ENCODE data around the gene PLEKHA3. TPM values are rescaled to one million over a fixed set of nuclear protein-coding genes. Genes with fewer than 3 reads are reported as not detected.

PLEKHA3 gene
- total RNA-seq, 2 donors from 2014 or later: 19.3 to 26.1 TPM

DNA sequence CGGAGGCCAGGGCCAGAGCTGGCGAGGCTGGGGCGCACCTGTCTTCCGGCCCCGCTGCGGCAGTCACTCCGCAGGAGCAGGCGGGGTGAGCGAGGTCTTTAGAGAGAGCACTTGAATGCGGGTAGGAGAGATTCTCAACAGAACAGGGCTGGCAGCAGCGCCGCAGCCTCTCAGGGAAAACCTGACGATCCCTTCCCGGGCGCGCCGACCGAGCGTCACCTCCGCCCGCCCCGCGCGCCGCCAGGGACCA, 29.8 kb upstream of the PLEKHA3 start:
- Histone ChIP-seq H3K9ac (ENCODE audit: low read depth in 2 of 2, low read length in 2 of 2) (peak overlapping the region; percentile 85 to 95), H3K4me1 (peaks cover 5% of the 10 kb centered on the region), H3K27me3 (no peaks in the 10 kb centered on the region), H3K27ac (peak overlapping the region; percentile 99), H3K4me3 (peak overlapping the region; percentile 89), H3K9me3 (no peaks in the 10 kb centered on the region), H3K36me3 (no peaks in the 10 kb centered on the region)
- intact Hi-C loops (cut with DNase I): no loop called here
- TF ChIP-seq, protein P1, sequence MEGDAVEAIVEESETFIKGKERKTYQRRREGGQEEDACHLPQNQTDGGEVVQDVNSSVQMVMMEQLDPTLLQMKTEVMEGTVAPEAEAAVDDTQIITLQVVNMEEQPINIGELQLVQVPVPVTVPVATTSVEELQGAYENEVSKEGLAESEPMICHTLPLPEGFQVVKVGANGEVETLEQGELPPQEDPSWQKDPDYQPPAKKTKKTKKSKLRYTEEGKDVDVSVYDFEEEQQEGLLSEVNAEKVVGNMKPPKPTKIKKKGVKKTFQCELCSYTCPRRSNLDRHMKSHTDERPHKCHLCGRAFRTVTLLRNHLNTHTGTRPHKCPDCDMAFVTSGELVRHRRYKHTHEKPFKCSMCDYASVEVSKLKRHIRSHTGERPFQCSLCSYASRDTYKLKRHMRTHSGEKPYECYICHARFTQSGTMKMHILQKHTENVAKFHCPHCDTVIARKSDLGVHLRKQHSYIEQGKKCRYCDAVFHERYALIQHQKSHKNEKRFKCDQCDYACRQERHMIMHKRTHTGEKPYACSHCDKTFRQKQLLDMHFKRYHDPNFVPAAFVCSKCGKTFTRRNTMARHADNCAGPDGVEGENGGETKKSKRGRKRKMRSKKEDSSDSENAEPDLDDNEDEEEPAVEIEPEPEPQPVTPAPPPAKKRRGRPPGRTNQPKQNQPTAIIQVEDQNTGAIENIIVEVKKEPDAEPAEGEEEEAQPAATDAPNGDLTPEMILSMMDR (IDR thresholded peaks at IDR 0.05): no peak
- DNase-seq: peak; percentile 81

DNA sequence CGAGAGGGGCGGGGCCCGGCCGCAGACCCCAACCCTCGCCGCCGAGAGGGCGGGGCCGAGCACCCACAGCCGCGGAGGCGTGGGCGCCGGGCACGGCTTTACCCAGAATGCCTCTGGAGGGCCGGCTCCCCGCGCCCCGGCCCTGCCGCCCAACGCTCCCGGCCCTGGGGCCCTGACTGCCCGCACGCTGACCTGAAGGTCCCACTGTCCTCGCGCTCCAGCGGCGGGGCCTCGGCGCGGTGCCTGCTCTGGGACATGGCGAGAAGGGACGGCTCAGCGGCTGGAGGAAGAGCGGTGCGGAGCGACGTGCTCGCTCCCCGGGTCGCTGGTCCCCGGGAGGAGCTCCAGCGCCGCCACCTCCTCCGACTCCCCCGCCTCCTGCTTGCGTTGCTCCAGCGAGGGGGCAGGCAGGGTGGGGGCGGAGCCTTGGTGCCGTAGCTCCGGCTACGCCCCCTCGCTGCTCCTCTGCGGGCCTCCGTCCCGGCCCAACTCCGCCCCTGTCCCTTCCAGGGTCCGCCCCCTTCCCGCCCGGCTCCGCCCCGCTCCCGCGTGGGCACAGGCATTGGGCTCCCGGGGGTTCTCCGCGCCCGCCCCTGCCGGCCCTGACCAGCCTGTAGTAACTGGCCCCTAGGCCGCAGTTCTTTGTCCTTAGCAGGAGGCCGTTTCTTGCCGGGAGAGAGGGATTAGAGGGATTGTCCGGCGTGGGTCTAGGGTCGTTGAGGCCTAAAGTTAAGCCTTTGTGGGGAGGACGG, 29.3 kb upstream of the PLEKHA3 start, which contains the start of the genes PJVK and PRKRA:
PJVK (plus strand) TSS at position 605 of the 752 bp plus-strand sequence. CDS start 2,032 bp downstream, outside the sequence.
PRKRA (minus strand) TSS at position 402 of the 752 bp plus-strand sequence; CDS start at position 257, 145 bp downstream.
- peak within 1 kb of the TSS; percentile 85 to 96 for H3K9ac ChIP-seq (ENCODE audit: low read depth in 2 of 2, low read length in 2 of 2)
- DNase-seq: peak; percentile 98
- TF ChIP-seq, protein P1 (IDR thresholded peaks at IDR 0.05): no peak
- peak within 1 kb of the TSS; percentile 99 for H3K27ac ChIP-seq
- H3K4me1 ChIP-seq: peaks cover 5% of the 10 kb centered on the region
- no peaks in the 10 kb centered on the region for H3K9me3 ChIP-seq
- H3K27me3 ChIP-seq: no peaks in the 10 kb centered on the region
- no peaks in the 10 kb centered on the region for H3K36me3 ChIP-seq
- intact Hi-C loops (cut with DNase I): no loop called here
- peak within 1 kb of the TSS; percentile 89 for H3K4me3 ChIP-seq

DNA sequence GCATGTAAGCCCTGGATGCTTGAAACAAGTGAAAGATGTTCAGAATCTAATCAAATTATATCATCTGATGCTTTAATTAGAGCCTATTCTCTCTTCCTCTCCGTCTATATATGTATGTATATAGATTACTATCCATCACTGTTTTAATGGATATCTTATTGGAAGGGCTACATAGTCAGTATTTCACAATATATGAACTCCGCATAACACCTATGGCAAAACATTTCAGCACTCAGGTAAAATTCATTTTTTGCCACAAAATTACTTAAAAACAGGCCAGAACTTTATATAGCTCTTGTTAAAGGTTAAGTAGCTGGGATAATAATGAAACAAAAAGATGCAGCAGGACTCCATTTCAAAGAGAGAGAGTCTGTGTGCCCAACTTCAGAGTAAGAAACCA, 27.9 kb upstream of the PLEKHA3 start:
- Histone ChIP-seq H3K9ac (ENCODE audit: low read depth in 2 of 2, low read length in 2 of 2) (no peak overlapping the region), H3K27ac (peak overlapping the region; percentile 99), H3K4me3 (no peak overlapping the region), H3K36me3 (no peaks in the 10 kb centered on the region), H3K9me3 (no peaks in the 10 kb centered on the region), H3K4me1 (peaks cover 5% of the 10 kb centered on the region), H3K27me3 (no peaks in the 10 kb centered on the region)
- TF ChIP-seq, protein P1 (IDR thresholded peaks at IDR 0.05): no peak
- no peak for DNase-seq
- intact Hi-C loops (cut with DNase I): no loop called here

DNA sequence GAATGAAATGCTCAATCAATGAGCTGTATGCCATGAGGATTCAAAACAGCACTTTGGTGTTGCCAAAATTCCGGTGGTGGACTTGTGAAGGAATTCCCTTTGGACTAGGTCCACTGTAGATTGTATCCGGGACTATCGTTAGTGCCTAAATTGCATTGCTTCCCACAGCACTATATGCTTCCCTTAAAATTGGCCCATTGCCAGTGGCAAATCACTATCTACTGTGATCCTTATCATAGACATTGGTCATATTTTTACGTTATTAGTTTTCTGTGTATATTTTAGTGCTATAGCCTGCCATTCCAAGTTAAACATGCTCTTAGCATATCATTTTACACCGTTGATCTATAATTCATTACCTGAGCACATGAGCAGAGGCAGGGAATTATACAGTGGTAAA, 27.4 kb upstream of the PLEKHA3 start:
- Histone ChIP-seq H3K27ac (no peak overlapping the region), H3K9ac (ENCODE audit: low read depth in 2 of 2, low read length in 2 of 2) (no peak overlapping the region), H3K4me1 (peaks cover 5% of the 10 kb centered on the region), H3K36me3 (no peaks in the 10 kb centered on the region), H3K4me3 (no peak overlapping the region), H3K9me3 (no peaks in the 10 kb centered on the region), H3K27me3 (no peaks in the 10 kb centered on the region)
- TF ChIP-seq, protein P1 (IDR thresholded peaks at IDR 0.05): no peak
- intact Hi-C loops (cut with DNase I): no loop called here
- no peak for DNase-seq

DNA sequence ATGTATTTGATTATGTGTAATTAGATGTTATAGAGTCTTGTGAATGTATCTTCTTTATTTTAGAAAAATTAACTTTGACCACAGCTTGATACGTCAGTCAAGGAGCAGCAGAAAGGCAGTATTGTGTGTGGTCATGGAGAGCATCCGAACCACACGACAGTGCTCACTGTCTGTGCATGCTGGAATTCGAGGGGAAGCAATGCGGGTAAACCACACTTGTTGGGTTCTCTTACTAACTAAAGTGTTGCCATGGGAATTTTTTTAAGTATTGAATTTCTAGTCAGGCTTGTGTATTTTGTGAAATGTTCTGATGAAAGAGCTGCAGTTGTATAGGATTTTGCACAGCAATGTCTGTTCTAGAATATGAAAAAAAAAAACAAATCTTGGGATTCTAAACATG, 24.3 kb upstream of the PLEKHA3 start:
- H3K27ac ChIP-seq: no peak overlapping the region
- no peaks in the 10 kb centered on the region for H3K36me3 ChIP-seq
- H3K27me3 ChIP-seq: no peaks in the 10 kb centered on the region
- no peak overlapping the region for H3K4me3 ChIP-seq
- H3K9ac ChIP-seq (ENCODE audit: low read depth in 2 of 2, low read length in 2 of 2): no peak overlapping the region
- TF ChIP-seq, protein P1 (IDR thresholded peaks at IDR 0.05): no peak
- DNase-seq: no peak
- intact Hi-C loops (cut with DNase I): no loop called here
- no peaks in the 10 kb centered on the region for H3K4me1 ChIP-seq
- H3K9me3 ChIP-seq: no peaks in the 10 kb centered on the region
